Camera-type eye (tissue), 1 donor: Measurements from ENCODE around the gene PDE3B. TPM values are rescaled to one million over a fixed set of nuclear protein-coding genes. Genes with fewer than 3 reads are reported as not detected.

Experiments
- total RNA-seq: library from RNA; depleted of rRNA; stranded (reverse); fragments of >200 nt; gene quantifications from one replicate; pipeline ENCODE4 v1.2.3, GENCODE V29; 2014

Gene PDE3B
- total RNA-seq, result 21.8 TPM

DNA sequence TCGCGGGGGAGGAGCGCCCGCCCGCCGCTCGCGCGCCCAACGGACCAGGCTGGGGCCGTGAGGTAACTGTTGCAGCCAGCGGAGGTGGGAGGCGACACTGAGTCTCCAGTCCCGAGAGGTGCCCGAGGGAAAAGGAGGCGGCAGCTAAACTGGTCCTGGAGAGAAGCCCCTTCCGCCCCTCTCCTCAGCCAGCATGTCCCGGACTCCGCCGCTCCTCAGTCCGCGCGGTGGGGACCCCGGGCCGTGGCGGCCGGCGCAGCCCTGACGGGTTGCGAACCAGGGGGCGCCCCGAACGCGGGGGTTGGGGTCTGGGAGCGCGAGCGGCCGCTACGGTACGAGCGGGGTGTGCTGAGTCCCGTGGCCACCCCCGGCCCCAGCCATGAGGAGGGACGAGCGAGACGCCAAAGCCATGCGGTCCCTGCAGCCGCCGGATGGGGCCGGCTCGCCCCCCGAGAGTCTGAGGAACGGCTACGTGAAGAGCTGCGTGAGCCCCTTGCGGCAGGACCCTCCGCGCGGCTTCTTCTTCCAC lies at the start of gene PDE3B:
TSS of gene PDE3B (plus strand) at position 108 of the 529 bp plus-strand sequence. CDS start at position 380, 272 bp downstream.

DNA sequence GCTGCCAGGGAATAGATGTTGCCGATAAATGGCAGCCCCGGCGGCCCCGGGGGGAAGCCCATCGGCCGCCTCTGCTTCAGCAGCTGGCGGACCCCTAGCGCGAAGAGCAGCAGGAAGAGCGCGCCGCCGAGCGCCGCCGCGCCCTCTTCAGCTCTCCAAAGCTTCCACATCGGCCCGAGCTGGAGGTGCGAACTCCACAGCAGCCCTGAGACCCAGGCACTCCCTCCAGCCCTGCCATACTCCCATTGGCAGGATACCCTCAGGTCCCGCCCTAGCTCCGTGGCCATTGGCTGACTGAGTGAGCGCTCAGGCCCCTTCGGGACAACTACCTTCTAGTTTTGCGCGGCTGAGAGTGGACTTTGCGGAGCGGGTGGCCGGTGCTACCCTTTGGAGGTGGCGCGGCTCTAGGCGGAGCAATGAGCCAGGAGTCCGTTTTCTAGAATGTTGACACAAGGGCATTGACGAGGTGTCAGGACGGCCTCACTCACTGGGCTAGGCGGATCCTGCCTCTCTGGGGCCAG lies 248.5 kb downstream of the PDE3B start, which contains the start of gene CYP2R1:
TSS of gene CYP2R1 (minus strand) at position 196 of the 521 bp plus-strand sequence. CDS start at position 170, 26 bp downstream.

Other genes with a start within 250 kb of the PDE3B start
- gene COPB1, start 144.0 kb upstream of the PDE3B start, total RNA-seq, result 168 TPM
- gene PSMA1, start 123.4 kb upstream of the PDE3B start, total RNA-seq, result 96.6 TPM
- gene CYP2R1, start 248.4 kb downstream of the PDE3B start, total RNA-seq, result 22.4 TPM